DMS153 (cell line): ENCODE data around the gene TOP1.

Source experiments
- DNase-seq: peaks from one replicate; lab custom pipeline; 2025; lab: John Stamatoyannopoulos, UW

The TOP1 gene

GRCh38 chr20:41038149-41038877, 9.7 kb downstream of the TOP1 start:
- no peak for DNase-seq

GRCh38 chr20:41038878-41039404, 10.3 kb downstream of the TOP1 start:
- DNase-seq: no peak

GRCh38 chr20:41040855-41041254, 12.2 kb downstream of the TOP1 start:
- DNase-seq: no peak

- no peak for DNase-seq
Measured at GRCh38 chr20:41041693-41042092, 13.1 kb downstream of the TOP1 start.

GRCh38 chr20:41044409-41045062, 15.9 kb downstream of the TOP1 start:
- DNase-seq: no peak

- no peak for DNase-seq
Measured at GRCh38 chr20:41045671-41046070, 17.0 kb downstream of the TOP1 start.

GRCh38 chr20:41046716-41047115, 18.1 kb downstream of the TOP1 start:
- no peak for DNase-seq

GRCh38 chr20:41047279-41047974, 18.8 kb downstream of the TOP1 start:
- DNase-seq: no peak

GRCh38 chr20:41047975-41048305, 19.3 kb downstream of the TOP1 start:
- no peak for DNase-seq

GRCh38 chr20:41048461-41049301, 20.1 kb downstream of the TOP1 start:
- no peak for DNase-seq

GRCh38 chr20:41049451-41049850, 20.8 kb downstream of the TOP1 start:
- no peak for DNase-seq

- DNase-seq: no peak
Measured at GRCh38 chr20:41050361-41051008, 21.9 kb downstream of the TOP1 start.

GRCh38 chr20:41051009-41051825, 22.6 kb downstream of the TOP1 start:
- no peak for DNase-seq

GRCh38 chr20:41052742-41053419, 24.3 kb downstream of the TOP1 start:
- no peak for DNase-seq

GRCh38 chr20:41054070-41054846, 25.6 kb downstream of the TOP1 start:
- no peak for DNase-seq

- no peak for DNase-seq
Measured at GRCh38 chr20:41054847-41055230, 26.2 kb downstream of the TOP1 start.

- DNase-seq: no peak
Measured at GRCh38 chr20:41055679-41056078, 27.1 kb downstream of the TOP1 start.

GRCh38 chr20:41057999-41058673, 29.5 kb downstream of the TOP1 start:
- peak; percentile 51 for DNase-seq
